ENCODE data around the gene UBE2Z. TPM values are rescaled to one million over a fixed set of nuclear protein-coding genes. Genes with fewer than 3 reads are reported as not detected.

The UBE2Z gene
- total and polyA plus RNA-seq, 9 of the 15 experiments (the other 6 are each of a cell fraction or from before 2014, with no cell fraction given) = 11.8 to 89.0 (median 38.2) TPM

DNA sequence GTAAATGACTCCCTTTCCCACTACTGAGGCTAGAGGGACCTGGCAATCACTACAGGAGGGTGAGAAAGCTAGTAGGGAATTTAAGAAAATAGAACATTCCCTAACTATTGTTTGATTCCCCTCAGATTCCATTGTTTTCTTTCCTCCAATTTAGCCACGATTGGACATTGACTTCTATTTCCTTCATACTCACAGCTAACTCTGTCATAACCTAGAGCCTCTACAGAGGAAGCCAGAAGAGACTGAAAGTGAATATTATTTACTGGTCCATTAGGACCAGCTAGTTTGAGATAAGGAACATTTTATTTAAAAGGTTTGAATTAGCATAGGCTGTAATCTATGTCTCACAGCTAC lies 21.6 kb downstream of the UBE2Z start:
- H3K9me1 ChIP-seq (ENCODE audit: control insufficient read depth, insufficient read depth, low read length) = peaks cover 4% of the 10 kb centered on the region
- H3K27me3 ChIP-seq (ENCODE audit: control insufficient read depth in 2 of 2, insufficient read depth in 2 of 2, low read length in 2 of 2) = no peaks in the 10 kb centered on the region
- H3K9ac ChIP-seq (ENCODE audit: insufficient read depth in 1 of 2, low read depth in 2 of 2, low read length in 2 of 2) = no peak overlapping the region
- BruUV-seq (replicated peaks) = TSS peak; percentile 7
- H3K4me2 ChIP-seq (ENCODE audit: insufficient read depth, low read length) = no peak overlapping the region
- no peaks in the 10 kb centered on the region; a peak in 1 of 5 replicates for H3K4me1 ChIP-seq (replicated peaks in 1 of 2; ENCODE audit: control insufficient read depth in 2 of 2, insufficient read depth in 2 of 2, low read length in 2 of 2)
- ATAC-seq (peak; percentile 13), FAIRE-seq (no peak), DNase-seq (ENCODE audit: extremely low read depth in 1 of 4, low spot score in 3 of 4) (no peak)
- CTCF ChIA-PET (ENCODE audit: low intra/inter-chr PET ratio) = no interaction called here
- POLR2A ChIA-PET = interaction anchor here (0.7 to 2.3 kb wide), 6 partner anchors 10 to 92 kb away, joined by 3 to 14 read pairs (median 4); partner anchors contain the start of gene SNF8
- no peak overlapping the region for H3K4me3 ChIP-seq
- H3K9me3 ChIP-seq (replicated peaks; ENCODE audit: control insufficient read depth, insufficient read depth, low read depth, low read length) = no peaks in the 10 kb centered on the region
- 0 out of 2 replicates have a peak, but pooled peaks cover 12% of the 10 kb centered on the region for H4K20me1 ChIP-seq (replicated peaks; ENCODE audit: control insufficient read depth, insufficient read depth, low read length)
- TF ChIP-seq STAG1 (CRISPR knock-in tag; IDR thresholded peaks at IDR 0.05; ENCODE audit: borderline replicate concordance) = no peak
- TF ChIP-seq RBM17 (IDR thresholded peaks at IDR 0.05; ENCODE audit: borderline replicate concordance, low read depth, low read length) = no peak
- no peak for TF ChIP-seq SETDB1 (IDR thresholded peaks at IDR 0.05; ENCODE audit: low read length)
- no peak for TF ChIP-seq ZNF274 (IDR thresholded peaks at IDR 0.05; ENCODE audit: borderline replicate concordance, low read depth, low read length)
- TF ChIP-seq CBX3 (IDR thresholded peaks at IDR 0.05; ENCODE audit: borderline replicate concordance in 1 of 2, low read length in 2 of 2) = no peak
- no peak for TF ChIP-seq MAFG (tag; conservative IDR thresholded peaks at IDR 0.05)
- WGBS (ENCODE audit: insufficient coverage, low coverage, missing lambda C conversion rate) = 89% methylated on average over 1 of the region's 1 CpG
- intact Hi-C loops (cut with micrococcal nuclease) = no loop called here
- in situ Hi-C loops (cut with MboI) = no loop called here
- peaks cover 98% of the 10 kb centered on the region for H3K36me3 ChIP-seq (ENCODE audit: control insufficient read depth, insufficient read depth, low read length)
- H3K79me2 ChIP-seq (ENCODE audit: control insufficient read depth, insufficient read depth, low read length) = no peaks in the 10 kb centered on the region
- H3K27ac ChIP-seq (ENCODE audit: extremely low read depth, low read depth, low read length) = no peak overlapping the region
- no peak overlapping the region for H2AFZ ChIP-seq (ENCODE audit: low read depth, low read length)

DNA sequence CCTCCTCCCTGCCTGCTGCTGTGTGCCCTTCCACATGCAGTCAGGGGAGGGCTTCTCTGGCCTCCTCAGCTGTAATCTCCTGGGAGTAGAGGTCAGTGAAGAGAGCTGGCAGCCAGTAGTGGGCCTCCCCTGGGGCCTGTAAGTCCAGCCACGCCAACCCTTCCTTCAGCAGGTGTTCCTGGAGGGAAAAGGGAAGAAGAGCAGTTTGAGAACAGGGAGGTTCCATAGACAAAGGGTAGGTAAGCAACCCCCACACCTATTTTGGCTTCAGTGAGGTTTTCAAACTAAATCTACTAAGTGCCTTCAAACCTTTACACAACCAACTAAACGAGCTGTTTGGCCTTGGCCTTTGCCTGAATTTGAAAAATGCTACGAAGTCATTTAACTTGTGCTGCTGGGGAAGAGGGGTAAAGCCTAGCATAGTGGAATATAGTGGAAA lies 22.2 kb downstream of the UBE2Z start:
- Histone ChIP-seq H3K9me3 (replicated peaks; ENCODE audit: control insufficient read depth, insufficient read depth, low read depth, low read length) (no peaks in the 10 kb centered on the region), H3K79me2 (ENCODE audit: control insufficient read depth, insufficient read depth, low read length) (no peaks in the 10 kb centered on the region), H3K4me1 (replicated peaks in 1 of 2; ENCODE audit: control insufficient read depth in 2 of 2, insufficient read depth in 2 of 2, low read length in 2 of 2) (no peaks in the 10 kb centered on the region; a peak in 1 of 5 replicates), H3K4me2 (ENCODE audit: insufficient read depth, low read length) (no peak overlapping the region), H3K36me3 (ENCODE audit: control insufficient read depth, insufficient read depth, low read length) (peaks cover 95% of the 10 kb centered on the region), H3K27me3 (ENCODE audit: control insufficient read depth in 2 of 2, insufficient read depth in 2 of 2, low read length in 2 of 2) (no peaks in the 10 kb centered on the region), H4K20me1 (replicated peaks; ENCODE audit: control insufficient read depth, insufficient read depth, low read length) (0 out of 2 replicates have a peak, but pooled peaks cover 11% of the 10 kb centered on the region), H3K27ac (ENCODE audit: extremely low read depth, low read depth, low read length) (no peak overlapping the region), H3K9ac (ENCODE audit: insufficient read depth in 1 of 2, low read depth in 2 of 2, low read length in 2 of 2) (no peak overlapping the region), H3K9me1 (ENCODE audit: control insufficient read depth, insufficient read depth, low read length) (peaks cover 4% of the 10 kb centered on the region), H3K4me3 (no peak overlapping the region), H2AFZ (ENCODE audit: low read depth, low read length) (no peak overlapping the region)
- POLR2A ChIA-PET = interaction anchor here (0.6 to 2.3 kb wide), 8 partner anchors 11 to 904 kb away, joined by 3 to 14 read pairs (median 3); partner anchors contain the start of gene SNF8
- in situ Hi-C loops (cut with MboI) (no loop called here), intact Hi-C loops (cut with micrococcal nuclease) (no loop called here)
- CTCF ChIA-PET (ENCODE audit: low intra/inter-chr PET ratio) = no interaction called here
- TSS peak; percentile 17 for BruUV-seq (replicated peaks)
- DNase-seq (ENCODE audit: extremely low read depth in 1 of 4, low spot score in 3 of 4) (no peak), FAIRE-seq (no peak), ATAC-seq (peak; percentile 15)
- WGBS (ENCODE audit: insufficient coverage, low coverage, missing lambda C conversion rate) = 79% methylated on average over 3 of the region's 3 CpGs
- TF ChIP-seq, protein P1, sequence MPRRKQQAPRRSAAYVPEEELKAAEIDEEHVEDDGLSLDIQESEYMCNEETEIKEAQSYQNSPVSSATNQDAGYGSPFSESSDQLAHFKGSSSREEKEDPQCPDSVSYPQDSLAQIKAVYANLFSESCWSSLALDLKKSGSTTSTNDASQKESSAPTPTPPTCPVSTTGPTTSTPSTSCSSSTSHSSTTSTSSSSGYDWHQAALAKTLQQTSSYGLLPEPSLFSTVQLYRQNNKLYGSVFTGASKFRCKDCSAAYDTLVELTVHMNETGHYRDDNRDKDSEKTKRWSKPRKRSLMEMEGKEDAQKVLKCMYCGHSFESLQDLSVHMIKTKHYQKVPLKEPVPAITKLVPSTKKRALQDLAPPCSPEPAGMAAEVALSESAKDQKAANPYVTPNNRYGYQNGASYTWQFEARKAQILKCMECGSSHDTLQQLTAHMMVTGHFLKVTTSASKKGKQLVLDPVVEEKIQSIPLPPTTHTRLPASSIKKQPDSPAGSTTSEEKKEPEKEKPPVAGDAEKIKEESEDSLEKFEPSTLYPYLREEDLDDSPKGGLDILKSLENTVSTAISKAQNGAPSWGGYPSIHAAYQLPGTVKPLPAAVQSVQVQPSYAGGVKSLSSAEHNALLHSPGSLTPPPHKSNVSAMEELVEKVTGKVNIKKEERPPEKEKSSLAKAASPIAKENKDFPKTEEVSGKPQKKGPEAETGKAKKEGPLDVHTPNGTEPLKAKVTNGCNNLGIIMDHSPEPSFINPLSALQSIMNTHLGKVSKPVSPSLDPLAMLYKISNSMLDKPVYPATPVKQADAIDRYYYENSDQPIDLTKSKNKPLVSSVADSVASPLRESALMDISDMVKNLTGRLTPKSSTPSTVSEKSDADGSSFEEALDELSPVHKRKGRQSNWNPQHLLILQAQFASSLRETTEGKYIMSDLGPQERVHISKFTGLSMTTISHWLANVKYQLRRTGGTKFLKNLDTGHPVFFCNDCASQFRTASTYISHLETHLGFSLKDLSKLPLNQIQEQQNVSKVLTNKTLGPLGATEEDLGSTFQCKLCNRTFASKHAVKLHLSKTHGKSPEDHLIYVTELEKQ (CRISPR knock-in tag; IDR thresholded peaks at IDR 0.05) = no peak
- TF ChIP-seq TOE1 (IDR thresholded peaks at IDR 0.05; ENCODE audit: borderline replicate concordance) = no peak
- TF ChIP-seq TOE1 (CRISPR knock-in tag; IDR thresholded peaks at IDR 0.05; ENCODE audit: borderline replicate concordance, low read depth) = no peak
- TF ChIP-seq POLR2G (IDR thresholded peaks at IDR 0.05; ENCODE audit: low read depth, low read length) = 0 out of 2 replicates have a peak, but pooled peaks have one; percentile 28
- no peak for TF ChIP-seq E2F3 (CRISPR knock-in tag; IDR thresholded peaks at IDR 0.05)
- peak; percentile 46 for TF ChIP-seq POLR2A (conservative IDR thresholded peaks at IDR 0.05)
- no peak for TF ChIP-seq MTA2 (IDR thresholded peaks at IDR 0.05; ENCODE audit: low read depth)
- no peak for TF ChIP-seq ARNT (IDR thresholded peaks at IDR 0.05)
- peak; percentile 37; the same call in 1 of the 2 replicates for TF ChIP-seq SUPT5H (IDR thresholded peaks at IDR 0.05)
